ENCODE results near the gene CCDC9. TPM values are rescaled to one million over a fixed set of nuclear protein-coding genes. Genes with fewer than 3 reads are reported as not detected.

The CCDC9 gene
- total and polyA plus RNA-seq, 2 of the 13 experiments (the other 11 are each of a cell fraction or from before 2014, with no cell fraction given), result 2.9 to 6.3 TPM

DNA sequence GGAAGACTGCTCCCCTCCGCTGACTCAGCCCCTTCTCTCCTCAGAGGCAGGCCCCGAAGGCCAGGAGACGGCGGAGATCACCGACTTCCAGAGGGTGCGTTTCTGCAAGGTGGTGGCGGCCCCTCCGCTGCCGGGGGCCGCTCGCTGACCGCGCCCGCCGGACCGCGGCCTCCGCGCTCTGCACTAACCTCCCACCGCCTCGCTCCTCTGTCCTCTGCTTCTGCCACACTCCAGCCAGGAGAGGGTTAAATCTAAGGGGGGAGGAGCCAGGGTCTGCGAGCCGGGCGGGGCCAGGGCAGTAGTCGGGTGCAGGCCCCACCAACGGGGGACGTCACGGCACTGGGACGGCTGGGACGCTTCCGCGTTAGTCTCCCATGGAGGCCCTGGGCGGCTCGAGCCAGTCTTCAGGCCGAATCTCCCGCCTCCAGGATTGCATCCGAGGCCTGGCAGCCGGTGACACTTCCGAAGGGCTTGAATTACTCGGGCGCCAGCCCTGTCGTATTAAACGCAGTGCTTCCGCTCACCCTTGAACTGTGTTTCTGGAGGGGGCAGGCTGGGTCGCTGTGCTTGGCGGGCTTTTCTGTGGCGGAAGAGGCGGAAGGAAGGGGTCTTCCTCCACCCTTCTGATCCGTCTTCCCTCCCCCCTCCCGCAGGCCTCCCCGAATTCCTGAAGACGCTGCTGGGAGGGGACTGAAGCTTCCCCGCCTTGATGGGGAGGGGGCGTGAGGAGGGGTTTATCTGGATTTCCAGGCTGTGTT is 17.2 kb downstream of the CCDC9 start (continued):
- TF ChIP-seq, protein P1, sequence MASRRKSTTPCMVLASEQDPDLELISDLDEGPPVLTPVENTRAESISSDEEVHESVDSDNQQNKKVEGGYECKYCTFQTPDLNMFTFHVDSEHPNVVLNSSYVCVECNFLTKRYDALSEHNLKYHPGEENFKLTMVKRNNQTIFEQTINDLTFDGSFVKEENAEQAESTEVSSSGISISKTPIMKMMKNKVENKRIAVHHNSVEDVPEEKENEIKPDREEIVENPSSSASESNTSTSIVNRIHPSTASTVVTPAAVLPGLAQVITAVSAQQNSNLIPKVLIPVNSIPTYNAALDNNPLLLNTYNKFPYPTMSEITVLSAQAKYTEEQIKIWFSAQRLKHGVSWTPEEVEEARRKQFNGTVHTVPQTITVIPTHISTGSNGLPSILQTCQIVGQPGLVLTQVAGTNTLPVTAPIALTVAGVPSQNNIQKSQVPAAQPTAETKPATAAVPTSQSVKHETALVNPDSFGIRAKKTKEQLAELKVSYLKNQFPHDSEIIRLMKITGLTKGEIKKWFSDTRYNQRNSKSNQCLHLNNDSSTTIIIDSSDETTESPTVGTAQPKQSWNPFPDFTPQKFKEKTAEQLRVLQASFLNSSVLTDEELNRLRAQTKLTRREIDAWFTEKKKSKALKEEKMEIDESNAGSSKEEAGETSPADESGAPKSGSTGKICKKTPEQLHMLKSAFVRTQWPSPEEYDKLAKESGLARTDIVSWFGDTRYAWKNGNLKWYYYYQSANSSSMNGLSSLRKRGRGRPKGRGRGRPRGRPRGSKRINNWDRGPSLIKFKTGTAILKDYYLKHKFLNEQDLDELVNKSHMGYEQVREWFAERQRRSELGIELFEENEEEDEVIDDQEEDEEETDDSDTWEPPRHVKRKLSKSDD (CRISPR knock-in tag; IDR thresholded peaks at IDR 0.05; ENCODE audit: low read depth), result no peak
- TF ChIP-seq ZZZ3 (CRISPR knock-in tag; IDR thresholded peaks at IDR 0.05; ENCODE audit: borderline replicate concordance) (no peak), ZNF292 (CRISPR knock-in tag; IDR thresholded peaks at IDR 0.05; ENCODE audit: borderline replicate concordance, low read depth) (no peak), BHLHE40 (IDR thresholded peaks at IDR 0.05; ENCODE audit: low read length) (no peak), ZNF713 (CRISPR knock-in tag; IDR thresholded peaks at IDR 0.05) (no peak), ZBTB21 (CRISPR knock-in tag; IDR thresholded peaks at IDR 0.05) (no peak), GTF2F1 (IDR thresholded peaks at IDR 0.05; ENCODE audit: low read length) (no peak), MED13 (CRISPR knock-in tag; IDR thresholded peaks at IDR 0.05) (0 out of 2 replicates have a peak, but pooled peaks have one; percentile 49), ZNF501 (CRISPR knock-in tag; IDR thresholded peaks at IDR 0.05) (peak; percentile 79), ZNF773 (CRISPR knock-in tag; IDR thresholded peaks at IDR 0.05; ENCODE audit: borderline replicate concordance) (no peak), ZNF101 (CRISPR knock-in tag; IDR thresholded peaks at IDR 0.05; ENCODE audit: borderline replicate concordance, low read depth) (no peak), SETDB1 (CRISPR knock-in tag; IDR thresholded peaks at IDR 0.05; ENCODE audit: borderline replicate concordance) (no peak), NFE2L2 (IDR thresholded peaks at IDR 0.05; ENCODE audit: low read length) (no peak)
- TF ChIP-seq, protein P2, sequence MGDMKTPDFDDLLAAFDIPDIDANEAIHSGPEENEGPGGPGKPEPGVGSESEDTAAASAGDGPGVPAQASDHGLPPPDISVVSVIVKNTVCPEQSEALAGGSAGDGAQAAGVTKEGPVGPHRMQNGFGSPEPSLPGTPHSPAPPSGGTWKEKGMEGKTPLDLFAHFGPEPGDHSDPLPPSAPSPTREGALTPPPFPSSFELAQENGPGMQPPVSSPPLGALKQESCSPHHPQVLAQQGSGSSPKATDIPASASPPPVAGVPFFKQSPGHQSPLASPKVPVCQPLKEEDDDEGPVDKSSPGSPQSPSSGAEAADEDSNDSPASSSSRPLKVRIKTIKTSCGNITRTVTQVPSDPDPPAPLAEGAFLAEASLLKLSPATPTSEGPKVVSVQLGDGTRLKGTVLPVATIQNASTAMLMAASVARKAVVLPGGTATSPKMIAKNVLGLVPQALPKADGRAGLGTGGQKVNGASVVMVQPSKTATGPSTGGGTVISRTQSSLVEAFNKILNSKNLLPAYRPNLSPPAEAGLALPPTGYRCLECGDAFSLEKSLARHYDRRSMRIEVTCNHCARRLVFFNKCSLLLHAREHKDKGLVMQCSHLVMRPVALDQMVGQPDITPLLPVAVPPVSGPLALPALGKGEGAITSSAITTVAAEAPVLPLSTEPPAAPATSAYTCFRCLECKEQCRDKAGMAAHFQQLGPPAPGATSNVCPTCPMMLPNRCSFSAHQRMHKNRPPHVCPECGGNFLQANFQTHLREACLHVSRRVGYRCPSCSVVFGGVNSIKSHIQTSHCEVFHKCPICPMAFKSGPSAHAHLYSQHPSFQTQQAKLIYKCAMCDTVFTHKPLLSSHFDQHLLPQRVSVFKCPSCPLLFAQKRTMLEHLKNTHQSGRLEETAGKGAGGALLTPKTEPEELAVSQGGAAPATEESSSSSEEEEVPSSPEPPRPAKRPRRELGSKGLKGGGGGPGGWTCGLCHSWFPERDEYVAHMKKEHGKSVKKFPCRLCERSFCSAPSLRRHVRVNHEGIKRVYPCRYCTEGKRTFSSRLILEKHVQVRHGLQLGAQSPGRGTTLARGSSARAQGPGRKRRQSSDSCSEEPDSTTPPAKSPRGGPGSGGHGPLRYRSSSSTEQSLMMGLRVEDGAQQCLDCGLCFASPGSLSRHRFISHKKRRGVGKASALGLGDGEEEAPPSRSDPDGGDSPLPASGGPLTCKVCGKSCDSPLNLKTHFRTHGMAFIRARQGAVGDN (CRISPR knock-in tag; IDR thresholded peaks at IDR 0.05), result peak; percentile 80
- TF ChIP-seq, protein P3, sequence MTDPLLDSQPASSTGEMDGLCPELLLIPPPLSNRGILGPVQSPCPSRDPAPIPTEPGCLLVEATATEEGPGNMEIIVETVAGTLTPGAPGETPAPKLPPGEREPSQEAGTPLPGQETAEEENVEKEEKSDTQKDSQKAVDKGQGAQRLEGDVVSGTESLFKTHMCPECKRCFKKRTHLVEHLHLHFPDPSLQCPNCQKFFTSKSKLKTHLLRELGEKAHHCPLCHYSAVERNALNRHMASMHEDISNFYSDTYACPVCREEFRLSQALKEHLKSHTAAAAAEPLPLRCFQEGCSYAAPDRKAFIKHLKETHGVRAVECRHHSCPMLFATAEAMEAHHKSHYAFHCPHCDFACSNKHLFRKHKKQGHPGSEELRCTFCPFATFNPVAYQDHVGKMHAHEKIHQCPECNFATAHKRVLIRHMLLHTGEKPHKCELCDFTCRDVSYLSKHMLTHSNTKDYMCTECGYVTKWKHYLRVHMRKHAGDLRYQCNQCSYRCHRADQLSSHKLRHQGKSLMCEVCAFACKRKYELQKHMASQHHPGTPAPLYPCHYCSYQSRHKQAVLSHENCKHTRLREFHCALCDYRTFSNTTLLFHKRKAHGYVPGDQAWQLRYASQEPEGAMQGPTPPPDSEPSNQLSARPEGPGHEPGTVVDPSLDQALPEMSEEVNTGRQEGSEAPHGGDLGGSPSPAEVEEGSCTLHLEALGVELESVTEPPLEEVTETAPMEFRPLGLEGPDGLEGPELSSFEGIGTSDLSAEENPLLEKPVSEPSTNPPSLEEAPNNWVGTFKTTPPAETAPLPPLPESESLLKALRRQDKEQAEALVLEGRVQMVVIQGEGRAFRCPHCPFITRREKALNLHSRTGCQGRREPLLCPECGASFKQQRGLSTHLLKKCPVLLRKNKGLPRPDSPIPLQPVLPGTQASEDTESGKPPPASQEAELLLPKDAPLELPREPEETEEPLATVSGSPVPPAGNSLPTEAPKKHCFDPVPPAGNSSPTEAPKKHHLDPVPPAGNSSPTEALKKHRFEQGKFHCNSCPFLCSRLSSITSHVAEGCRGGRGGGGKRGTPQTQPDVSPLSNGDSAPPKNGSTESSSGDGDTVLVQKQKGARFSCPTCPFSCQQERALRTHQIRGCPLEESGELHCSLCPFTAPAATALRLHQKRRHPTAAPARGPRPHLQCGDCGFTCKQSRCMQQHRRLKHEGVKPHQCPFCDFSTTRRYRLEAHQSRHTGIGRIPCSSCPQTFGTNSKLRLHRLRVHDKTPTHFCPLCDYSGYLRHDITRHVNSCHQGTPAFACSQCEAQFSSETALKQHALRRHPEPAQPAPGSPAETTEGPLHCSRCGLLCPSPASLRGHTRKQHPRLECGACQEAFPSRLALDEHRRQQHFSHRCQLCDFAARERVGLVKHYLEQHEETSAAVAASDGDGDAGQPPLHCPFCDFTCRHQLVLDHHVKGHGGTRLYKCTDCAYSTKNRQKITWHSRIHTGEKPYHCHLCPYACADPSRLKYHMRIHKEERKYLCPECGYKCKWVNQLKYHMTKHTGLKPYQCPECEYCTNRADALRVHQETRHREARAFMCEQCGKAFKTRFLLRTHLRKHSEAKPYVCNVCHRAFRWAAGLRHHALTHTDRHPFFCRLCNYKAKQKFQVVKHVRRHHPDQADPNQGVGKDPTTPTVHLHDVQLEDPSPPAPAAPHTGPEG (CRISPR knock-in tag; IDR thresholded peaks at IDR 0.05), result no peak
- TF ChIP-seq, protein P4, sequence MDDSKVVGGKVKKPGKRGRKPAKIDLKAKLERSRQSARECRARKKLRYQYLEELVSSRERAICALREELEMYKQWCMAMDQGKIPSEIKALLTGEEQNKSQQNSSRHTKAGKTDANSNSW (CRISPR knock-in tag; IDR thresholded peaks at IDR 0.05; ENCODE audit: borderline replicate concordance), result no peak
